Measurements from ENCODE around the gene DDX42. TPM values are rescaled to one million over a fixed set of nuclear protein-coding genes. Genes with fewer than 3 reads are reported as not detected.

The DDX42 gene
- total RNA-seq, 1 donor from 2014 or later = 37.5 TPM

DNA sequence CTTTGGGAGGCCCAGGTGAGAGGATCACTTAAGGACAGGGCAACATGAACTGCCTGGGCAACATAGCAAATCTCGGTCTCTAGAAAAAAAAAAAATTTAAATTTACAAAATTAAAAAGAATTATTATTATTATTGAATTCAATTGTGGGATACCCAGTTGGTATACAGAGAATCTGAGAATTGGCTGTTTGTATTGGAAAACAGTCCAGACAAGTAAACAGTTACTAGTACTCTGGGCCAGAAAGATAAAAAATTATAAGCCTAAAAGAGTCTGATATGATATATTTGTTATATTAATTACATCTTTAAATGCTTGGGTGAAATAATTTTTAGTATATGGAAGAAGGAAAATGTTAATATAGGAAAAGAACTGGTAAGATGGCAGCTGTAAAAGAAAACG, 15.5 kb upstream of the DDX42 start:
- DNase-seq (ENCODE audit: low spot score in 2 of 2) = no peak
- H3K27ac ChIP-seq = no peak overlapping the region
- no peaks in the 10 kb centered on the region for H3K27me3 ChIP-seq
- H3K4me1 ChIP-seq = no peaks in the 10 kb centered on the region
- no peak overlapping the region for H3K4me3 ChIP-seq
- H3K9me3 ChIP-seq = no peaks in the 10 kb centered on the region
- TF ChIP-seq, protein P1, sequence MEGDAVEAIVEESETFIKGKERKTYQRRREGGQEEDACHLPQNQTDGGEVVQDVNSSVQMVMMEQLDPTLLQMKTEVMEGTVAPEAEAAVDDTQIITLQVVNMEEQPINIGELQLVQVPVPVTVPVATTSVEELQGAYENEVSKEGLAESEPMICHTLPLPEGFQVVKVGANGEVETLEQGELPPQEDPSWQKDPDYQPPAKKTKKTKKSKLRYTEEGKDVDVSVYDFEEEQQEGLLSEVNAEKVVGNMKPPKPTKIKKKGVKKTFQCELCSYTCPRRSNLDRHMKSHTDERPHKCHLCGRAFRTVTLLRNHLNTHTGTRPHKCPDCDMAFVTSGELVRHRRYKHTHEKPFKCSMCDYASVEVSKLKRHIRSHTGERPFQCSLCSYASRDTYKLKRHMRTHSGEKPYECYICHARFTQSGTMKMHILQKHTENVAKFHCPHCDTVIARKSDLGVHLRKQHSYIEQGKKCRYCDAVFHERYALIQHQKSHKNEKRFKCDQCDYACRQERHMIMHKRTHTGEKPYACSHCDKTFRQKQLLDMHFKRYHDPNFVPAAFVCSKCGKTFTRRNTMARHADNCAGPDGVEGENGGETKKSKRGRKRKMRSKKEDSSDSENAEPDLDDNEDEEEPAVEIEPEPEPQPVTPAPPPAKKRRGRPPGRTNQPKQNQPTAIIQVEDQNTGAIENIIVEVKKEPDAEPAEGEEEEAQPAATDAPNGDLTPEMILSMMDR (IDR thresholded peaks at IDR 0.05) = no peak
- intact Hi-C loops (cut with DNase I) = no loop called here
- peaks cover 73 to 89% of the 10 kb centered on the region in 2 donors for H3K36me3 ChIP-seq

- Histone ChIP-seq H3K4me3 (no peak overlapping the region), H3K4me1 (no peaks in the 10 kb centered on the region), H3K9me3 (no peaks in the 10 kb centered on the region), H3K36me3 (peaks cover 64 to 83% of the 10 kb centered on the region in 2 donors), H3K27me3 (no peaks in the 10 kb centered on the region), H3K27ac (no peak overlapping the region)
- DNase-seq (ENCODE audit: low spot score in 2 of 2) = no peak
- intact Hi-C loops (cut with DNase I) = no loop called here
- TF ChIP-seq, protein P1 (IDR thresholded peaks at IDR 0.05) = no peak
Observed at GRCh38 chr17:63760771-63761539, 13.0 kb upstream of the DDX42 start.

DNA sequence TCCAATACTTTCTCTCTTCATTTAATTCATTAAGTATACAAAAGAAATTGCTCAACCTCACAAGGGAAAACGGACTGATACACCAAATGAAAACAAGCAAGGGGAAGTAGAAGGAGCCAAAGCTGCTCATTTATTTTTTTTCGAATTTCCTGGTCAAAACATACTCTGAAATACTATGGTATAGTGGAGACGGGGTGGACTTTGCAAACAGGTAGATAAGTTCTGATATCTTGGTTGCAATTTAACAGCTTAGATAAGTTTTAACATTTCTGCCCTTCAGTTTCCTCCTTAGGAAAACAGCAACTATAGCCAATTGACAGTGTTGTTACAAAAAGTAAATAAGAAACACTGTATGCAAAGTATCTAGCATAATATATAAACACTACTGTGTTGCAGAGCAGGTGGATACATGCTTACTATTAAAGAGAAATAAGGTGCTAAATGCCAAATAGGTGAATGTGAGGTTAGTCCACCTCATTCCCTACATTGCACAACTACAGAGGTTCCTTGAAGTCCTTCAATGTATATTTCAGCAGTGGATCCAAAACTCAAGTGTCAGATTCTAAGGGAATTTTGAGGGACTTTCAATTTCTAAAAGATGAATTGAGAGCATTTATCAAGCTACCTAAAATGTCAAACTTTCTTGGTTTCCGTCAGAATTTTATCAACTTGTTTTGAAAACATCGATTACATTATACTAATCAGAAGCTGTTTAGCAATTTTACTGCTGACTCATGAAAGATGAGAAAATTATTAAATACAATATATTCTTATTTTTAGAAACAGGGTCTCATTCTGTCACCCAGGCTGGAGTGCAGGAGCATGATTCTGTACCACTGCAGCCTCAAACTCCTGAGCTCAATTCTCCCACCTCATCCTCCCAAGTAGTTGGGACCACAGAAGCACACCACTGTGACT, 11.6 kb upstream of the DDX42 start:
- Histone ChIP-seq H3K9me3 (no peaks in the 10 kb centered on the region), H3K36me3 (peaks cover 56 to 69% of the 10 kb centered on the region in 2 donors), H3K4me3 (no peak overlapping the region), H3K27ac (no peak overlapping the region), H3K27me3 (no peaks in the 10 kb centered on the region), H3K4me1 (no peaks in the 10 kb centered on the region)
- TF ChIP-seq, protein P1 (IDR thresholded peaks at IDR 0.05) = no peak
- DNase-seq (ENCODE audit: low spot score in 2 of 2) = no peak
- intact Hi-C loops (cut with DNase I) = no loop called here

DNA sequence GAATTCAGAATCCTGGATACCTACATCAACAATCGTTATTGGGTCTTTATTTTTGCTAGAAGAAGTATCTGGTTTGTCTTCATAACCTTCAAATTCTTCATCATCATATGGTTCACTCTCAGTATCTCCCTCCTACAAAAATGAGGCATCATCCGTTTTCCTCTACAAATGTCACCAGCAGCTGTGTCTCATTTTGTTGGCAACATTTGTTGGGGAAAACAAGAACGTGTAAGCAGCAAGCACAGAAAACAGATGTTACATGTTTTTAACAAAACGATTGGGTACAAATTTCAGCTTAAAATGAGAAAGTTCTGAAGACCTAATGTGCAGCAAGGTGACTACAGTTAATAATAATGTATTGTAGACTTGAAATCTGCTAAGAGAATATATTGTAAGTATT, 9.3 kb upstream of the DDX42 start:
- no peaks in the 10 kb centered on the region for H3K27me3 ChIP-seq
- TF ChIP-seq, protein P1 (IDR thresholded peaks at IDR 0.05) = no peak
- no peaks in the 10 kb centered on the region for H3K9me3 ChIP-seq
- no peak overlapping the region for H3K4me3 ChIP-seq
- no peak for DNase-seq (ENCODE audit: low spot score in 2 of 2)
- intact Hi-C loops (cut with DNase I) = no loop called here
- H3K27ac ChIP-seq = no peak overlapping the region
- no peaks in the 10 kb centered on the region for H3K4me1 ChIP-seq
- peaks cover 41 to 52% of the 10 kb centered on the region in 2 donors for H3K36me3 ChIP-seq

DNA sequence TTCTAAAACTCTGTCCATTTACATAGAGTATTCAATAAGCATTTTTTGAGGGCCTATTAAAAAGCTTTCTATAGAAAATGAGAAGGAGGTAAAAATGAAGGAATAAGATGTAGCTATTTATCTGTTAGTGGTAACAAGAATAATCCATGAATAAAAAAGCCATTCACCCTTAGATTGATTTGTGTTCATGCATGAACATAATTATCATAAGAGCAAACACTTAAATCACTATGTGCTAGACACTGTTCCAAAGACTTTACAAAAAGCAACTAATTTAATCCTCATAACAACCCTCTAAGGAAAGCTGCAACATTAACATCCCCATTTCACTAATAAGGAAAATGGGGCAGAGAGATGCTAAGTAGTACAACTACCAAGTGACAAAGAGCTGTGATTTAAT, 7.2 kb upstream of the DDX42 start:
- H3K27me3 ChIP-seq = no peaks in the 10 kb centered on the region
- H3K36me3 ChIP-seq = peaks cover 26 to 34% of the 10 kb centered on the region in 2 donors
- no peak overlapping the region for H3K4me3 ChIP-seq
- no peak overlapping the region for H3K27ac ChIP-seq
- H3K4me1 ChIP-seq = peaks cover 0 to 4% of the 10 kb centered on the region in 2 donors
- TF ChIP-seq, protein P1 (IDR thresholded peaks at IDR 0.05) = no peak
- intact Hi-C loops (cut with DNase I) = no loop called here
- no peaks in the 10 kb centered on the region for H3K9me3 ChIP-seq
- DNase-seq (ENCODE audit: low spot score in 2 of 2) = no peak

All from ascending aorta (tissue), 2 donors.